AG04450 (cell line): Measurements from ENCODE around the gene MYO10. TPM values are rescaled to one million over a fixed set of nuclear protein-coding genes. Genes with fewer than 3 reads are reported as not detected.

ENCODE experiments used
- CTCF ChIA-PET: fragments of 300-600, 350-600 bp; formaldehyde crosslinking; extraction: SDS; loops from one replicate; lab custom pipeline; 2022; ENCODE audit warnings: antibody characterized with exemption, inconsistent platforms; lab: Charles Lee
- POLR2A ChIA-PET: fragments of 350-600 bp; formaldehyde crosslinking; extraction: SDS; loops from one replicate; lab custom pipeline; 2021; ENCODE audit warnings: antibody characterized with exemption, inconsistent platforms; lab: Yijun Ruan, JAX
- DNase-seq: peaks from one replicate; pipeline ENCODE4 v3.0.0-alpha.2; 2011; ENCODE audit warnings: low read depth, low spot score
- H3K27ac ChIP-seq: one replicate; pipeline ENCODE4 v1.5.1; 2012; ENCODE audit warnings: low read depth, low read length, control low read depth
- H3K27me3 ChIP-seq: one replicate; pipeline ENCODE4 v1.6.0; 2012; ENCODE audit warnings: low read length; ENCODE audit not compliant: control insufficient read depth, insufficient read depth
- H3K4me3 ChIP-seq: 2 replicates; pipeline ENCODE4 v1.5.1; 2011; ENCODE audit warnings: mild to moderate bottlenecking, low read depth, low read length, control low read depth
- H3K9me3 ChIP-seq: 2 replicates; pipeline ENCODE4 v1.5.1; 2012; ENCODE audit warnings: low read length; ENCODE audit not compliant: control insufficient read depth, insufficient read depth
- CTCF ChIP-seq: IDR thresholded peaks from 2 replicates; pipeline ENCODE4 v1.5.1; 2011; ENCODE audit warnings: low read depth, low read length, control low read depth, inconsistent platforms
- polyA plus RNA-seq: library from polyadenylated mRNA; depleted of rRNA; stranded (reverse); fragments of >200 nt; gene quantifications from 2 replicates; pipeline ENCODE4 v1.2.3, GENCODE V29; 2011

Gene MYO10
- polyA plus RNA-seq, 1 experiment, result 37.0 TPM

GRCh38 chr5:16980983-16981382, 44.9 kb upstream of the MYO10 start:
- Histone ChIP-seq H3K27ac (no peak overlapping the region), H3K9me3 (0 out of 2 replicates have a peak, but pooled peaks cover 2% of the 10 kb centered on the region), H3K4me3 (no peak overlapping the region), H3K27me3 (no peaks in the 10 kb centered on the region)
- TF ChIP-seq CTCF, result no peak
- ChIA-PET CTCF (interaction anchor here (0.6 to 1.1 kb wide), 4 partner anchors 13 to 200 kb away, joined by 3 read pairs; no protein-coding TSS in a partner anchor), POLR2A (interaction anchor here (0.6 to 0.7 kb wide), 4 partner anchors 19 to 77 kb away, joined by 3 to 9 read pairs (median 6); no protein-coding TSS in a partner anchor)
- DNase-seq, result no peak

- no peak for TF ChIP-seq CTCF
- ChIA-PET POLR2A (no interaction called here), CTCF (no interaction called here)
- no peak for DNase-seq
- Histone ChIP-seq H3K27ac (no peak overlapping the region), H3K4me3 (no peak overlapping the region), H3K27me3 (no peaks in the 10 kb centered on the region), H3K9me3 (no peaks in the 10 kb centered on the region)
These were observed 42.2 kb upstream of the MYO10 start for GRCh38 chr5:16978296-16978695.

GRCh38 chr5:16976625-16977008, 40.5 kb upstream of the MYO10 start:
- no peaks in the 10 kb centered on the region for H3K9me3 ChIP-seq
- no peak for TF ChIP-seq CTCF
- DNase-seq, result no peak
- H3K27ac ChIP-seq, result no peak overlapping the region
- ChIA-PET POLR2A (no interaction called here), CTCF (interaction anchor here (0.5 to 1.3 kb wide), 2 partner anchors 16 to 156 kb away, joined by 3 to 8 read pairs; no protein-coding TSS in a partner anchor)
- no peaks in the 10 kb centered on the region for H3K27me3 ChIP-seq
- no peak overlapping the region for H3K4me3 ChIP-seq

- ChIA-PET POLR2A (no interaction called here), CTCF (interaction anchor here (0.5 to 1.3 kb wide), 2 partner anchors 16 to 157 kb away, joined by 3 to 8 read pairs; no protein-coding TSS in a partner anchor)
- no peak overlapping the region for H3K4me3 ChIP-seq
- H3K9me3 ChIP-seq, result no peaks in the 10 kb centered on the region
- H3K27me3 ChIP-seq, result no peaks in the 10 kb centered on the region
- DNase-seq, result no peak
- no peak for TF ChIP-seq CTCF
- no peak overlapping the region for H3K27ac ChIP-seq
These were observed 40.0 kb upstream of the MYO10 start for GRCh38 chr5:16975950-16976624.

- no peak for DNase-seq
- Histone ChIP-seq H3K27me3 (no peaks in the 10 kb centered on the region), H3K4me3 (no peak overlapping the region), H3K27ac (no peak overlapping the region), H3K9me3 (no peaks in the 10 kb centered on the region)
- TF ChIP-seq CTCF, result no peak
- POLR2A ChIA-PET, result no interaction called here
- CTCF ChIA-PET, result no interaction called here
These were observed 38.9 kb upstream of the MYO10 start for GRCh38 chr5:16974981-16975380.
